HEK293 (cell line): Measurements from ENCODE around the gene EVC2.

Experiments used
- CTCF ChIA-PET: fragments of 350-600 bp; formaldehyde crosslinking; extraction: SDS; loops from one replicate; lab custom pipeline; 2021; ENCODE audit warnings: antibody characterized with exemption; lab: Yijun Ruan, JAX
- POLR2A ChIA-PET: fragments of 300-600 bp; formaldehyde crosslinking; extraction: SDS; loops from one replicate; lab custom pipeline; 2020; ENCODE audit warnings: antibody characterized with exemption, inconsistent platforms; lab: Yijun Ruan, JAX
- H3K27ac ChIP-seq: fragments of 200-500 bp; sonication (Bioruptor generic); 2 replicates; pipeline ENCODE4 v1.5.1; 2014; ENCODE audit warnings: low read depth, low read length, control low read depth, inconsistent platforms; ENCODE audit errors: extremely low read depth
- H3K36me3 ChIP-seq, 2 experiments: fragments of 200-500 bp in 1 of 2; sonication (Bioruptor generic) in 1 of 2; 1 replicate in 1 of 2; 2 replicates in 1 of 2; pipeline ENCODE4 v1.5.1; 2014 to 2017; ENCODE audit warnings: inconsistent platforms in 2 of 2, low read length in 2 of 2; ENCODE audit not compliant: control insufficient read depth in 2 of 2, insufficient read depth in 1 of 2
- H3K4me1 ChIP-seq: fragments of 200-500 bp; sonication (Bioruptor generic); 2 replicates; pipeline ENCODE4 v1.5.1; 2014; ENCODE audit warnings: mild to moderate bottlenecking, low read length, inconsistent platforms; ENCODE audit not compliant: control insufficient read depth, insufficient read depth
- H3K4me3 ChIP-seq: 2 replicates; pipeline ENCODE4 v1.5.1; 2011; ENCODE audit warnings: low read depth, mild to moderate bottlenecking, control low read depth, low read length, moderate library complexity
- H3K9me3 ChIP-seq: fragments of 200-500 bp; sonication (Bioruptor generic); 2 replicates; pipeline ENCODE4 v1.5.1; 2014; ENCODE audit warnings: low read depth, low read length, inconsistent platforms; ENCODE audit not compliant: control insufficient read depth, insufficient read depth
- MZF1 ChIP-seq: fragments of 450-650 bp; formaldehyde crosslinking; IDR thresholded peaks from 2 replicates; pipeline ENCODE4 v1.5.1; 2017; ENCODE audit warnings: missing biosample characterization, missing genetic modification characterization, borderline replicate concordance
- PRDM6 ChIP-seq: fragments of 450-650 bp; formaldehyde crosslinking; IDR thresholded peaks from 2 replicates; pipeline ENCODE4 v1.5.1; 2017; ENCODE audit warnings: missing biosample characterization, missing genetic modification characterization
- ZBTB17 ChIP-seq: fragments of 450-650 bp; formaldehyde crosslinking; IDR thresholded peaks from 2 replicates; pipeline ENCODE4 v1.5.1; 2016; ENCODE audit warnings: missing biosample characterization, missing genetic modification characterization
- ZBTB7A ChIP-seq: fragments of 450-650 bp; formaldehyde crosslinking; IDR thresholded peaks from 2 replicates; pipeline ENCODE4 v1.5.1; 2016; ENCODE audit warnings: low read depth, missing biosample characterization, missing genetic modification characterization
- ZEB2 ChIP-seq: fragments of 450-650 bp; formaldehyde crosslinking; IDR thresholded peaks from 2 replicates; pipeline ENCODE4 v1.5.1; 2016; ENCODE audit warnings: missing biosample characterization, missing genetic modification characterization
- ZIC2 ChIP-seq: fragments of 450-650 bp; formaldehyde crosslinking; IDR thresholded peaks from 2 replicates; pipeline ENCODE4 v1.5.1; 2016; ENCODE audit warnings: missing biosample characterization, missing genetic modification characterization
- ZNF10 ChIP-seq: fragments of 450-650 bp; formaldehyde crosslinking; IDR thresholded peaks from 2 replicates; pipeline ENCODE4 v1.5.1; 2017; ENCODE audit warnings: missing biosample characterization, missing genetic modification characterization
- ZNF221 ChIP-seq: fragments of 450-650 bp; formaldehyde crosslinking; IDR thresholded peaks from 2 replicates; pipeline ENCODE4 v1.5.1; 2017; ENCODE audit warnings: missing biosample characterization, missing genetic modification characterization, borderline replicate concordance
- ZNF280D ChIP-seq: fragments of 450-650 bp; formaldehyde crosslinking; IDR thresholded peaks from 2 replicates; pipeline ENCODE4 v1.5.1; 2016; ENCODE audit warnings: missing biosample characterization, missing genetic modification characterization
- ZNF449 ChIP-seq: fragments of 450-650 bp; formaldehyde crosslinking; IDR thresholded peaks from 2 replicates; pipeline ENCODE4 v1.5.1; 2017; ENCODE audit warnings: missing biosample characterization, mild to moderate bottlenecking, missing genetic modification characterization, moderate library complexity
- ZNF529 ChIP-seq: fragments of 450-650 bp; formaldehyde crosslinking; IDR thresholded peaks from 2 replicates; pipeline ENCODE4 v1.5.1; 2017; ENCODE audit warnings: missing genetic modification characterization, missing biosample characterization; ENCODE audit not compliant: insufficient replicate concordance
- ZNF560 ChIP-seq: fragments of 450-650 bp; formaldehyde crosslinking; IDR thresholded peaks from 2 replicates; pipeline ENCODE4 v1.5.1; 2017; ENCODE audit warnings: missing biosample characterization, missing genetic modification characterization, borderline replicate concordance
- ZNF596 ChIP-seq: fragments of 450-650 bp; IDR thresholded peaks from 2 replicates; pipeline ENCODE4 v1.5.0; 2018; ENCODE audit warnings: missing biosample characterization, mild to moderate bottlenecking, missing genetic modification characterization, moderate library complexity
- ZNF621 ChIP-seq: fragments of 450-650 bp; formaldehyde crosslinking; IDR thresholded peaks from 2 replicates; pipeline ENCODE4 v1.5.1; 2017; ENCODE audit warnings: missing biosample characterization, missing genetic modification characterization
- ZNF660 ChIP-seq: fragments of 450-650 bp; IDR thresholded peaks from 2 replicates; pipeline ENCODE4 v1.5.1; 2018; ENCODE audit warnings: missing biosample characterization, mild to moderate bottlenecking, missing genetic modification characterization
- ZNF785 ChIP-seq: fragments of 450-650 bp; formaldehyde crosslinking; IDR thresholded peaks from 2 replicates; pipeline ENCODE4 v1.5.1; 2016; ENCODE audit warnings: missing biosample characterization, missing genetic modification characterization
- ZSCAN18 ChIP-seq: fragments of 450-650 bp; formaldehyde crosslinking; IDR thresholded peaks from 2 replicates; pipeline ENCODE4 v1.5.1; 2016; ENCODE audit warnings: missing biosample characterization, missing genetic modification characterization
- ZSCAN5A ChIP-seq: fragments of 450-650 bp; formaldehyde crosslinking; IDR thresholded peaks from 2 replicates; pipeline ENCODE4 v1.5.1; 2016; ENCODE audit warnings: missing biosample characterization, missing genetic modification characterization
- TF ChIP-seq, protein P1 (sequence below): IDR thresholded peaks from 2 replicates; pipeline ENCODE4 v1.6.1; 2011; ENCODE audit warnings: mild to moderate bottlenecking, low read depth, low read length, borderline replicate concordance

The EVC2 gene

GRCh38 chr4:5734853-5735252, 26.5 kb upstream of the EVC2 start:
- H3K4me1 ChIP-seq, result no peaks in the 10 kb centered on the region
- no peak overlapping the region for H3K4me3 ChIP-seq
- TF ChIP-seq ZIC2 (no peak), ZNF596 (tag by site-specific recombination) (no peak), ZSCAN18 (no peak), PRDM6 (tag by site-specific recombination) (no peak), ZNF529 (tag by site-specific recombination) (no peak), ZSCAN5A (tag by site-specific recombination) (no peak), ZNF785 (tag by site-specific recombination) (no peak), ZNF560 (no peak), ZNF280D (tag by site-specific recombination) (no peak), ZBTB7A (tag by site-specific recombination) (no peak)
- TF ChIP-seq, protein P1, sequence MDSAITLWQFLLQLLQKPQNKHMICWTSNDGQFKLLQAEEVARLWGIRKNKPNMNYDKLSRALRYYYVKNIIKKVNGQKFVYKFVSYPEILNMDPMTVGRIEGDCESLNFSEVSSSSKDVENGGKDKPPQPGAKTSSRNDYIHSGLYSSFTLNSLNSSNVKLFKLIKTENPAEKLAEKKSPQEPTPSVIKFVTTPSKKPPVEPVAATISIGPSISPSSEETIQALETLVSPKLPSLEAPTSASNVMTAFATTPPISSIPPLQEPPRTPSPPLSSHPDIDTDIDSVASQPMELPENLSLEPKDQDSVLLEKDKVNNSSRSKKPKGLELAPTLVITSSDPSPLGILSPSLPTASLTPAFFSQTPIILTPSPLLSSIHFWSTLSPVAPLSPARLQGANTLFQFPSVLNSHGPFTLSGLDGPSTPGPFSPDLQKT, result no peak
- H3K27ac ChIP-seq, result no peak overlapping the region
- ChIA-PET POLR2A (no interaction called here), CTCF (interaction anchor here (1.3 kb wide), 1 partner anchor 78 kb away, joined by 3 read pairs; no protein-coding TSS in a partner anchor)
- H3K9me3 ChIP-seq, result no peaks in the 10 kb centered on the region
- H3K36me3 ChIP-seq, result peaks cover 0 to 64% of the 10 kb centered on the region in 2 experiments; a peak in 2 of 3 replicates

GRCh38 chr4:5732158-5732557, 23.8 kb upstream of the EVC2 start:
- CTCF ChIA-PET, result no interaction called here
- no peak overlapping the region for H3K4me3 ChIP-seq
- TF ChIP-seq ZNF221 (tag by site-specific recombination) (no peak), MZF1 (no peak), ZBTB17 (tag by site-specific recombination) (no peak), ZNF10 (tag by site-specific recombination) (no peak), ZEB2 (tag by site-specific recombination) (no peak), ZNF449 (tag by site-specific recombination) (no peak), ZNF621 (tag by site-specific recombination) (no peak), ZNF660 (tag by site-specific recombination) (no peak)
- H3K27ac ChIP-seq, result no peak overlapping the region
- H3K9me3 ChIP-seq, result no peaks in the 10 kb centered on the region
- peaks cover 0 to 75% of the 10 kb centered on the region in 2 experiments; a peak in 2 of 3 replicates for H3K36me3 ChIP-seq
- POLR2A ChIA-PET, result no interaction called here
- no peaks in the 10 kb centered on the region for H3K4me1 ChIP-seq
